GM19238 (cell line): ENCODE measurements around the gene FOXL2.
A peak's percentile ranks its signal among the peaks of the same experiment; 100 is the strongest.
"Not testable (repeated sequence)": the region's sequence is repeated elsewhere in the genome, so short reads cannot be mapped to it uniquely, and the experiment has no call there.

Experiments
- DNase-seq: peaks from one replicate; pipeline ENCODE4 v3.0.0; 2011; ENCODE audit warnings: low spot score; ENCODE audit not compliant: insufficient read length

The FOXL2 gene

GRCh38 chr3:138933068-138933668 is 13.8 kb downstream of the FOXL2 start:
- DNase-seq, result no peak

- DNase-seq, result no peak
These were observed 18.1 kb downstream of the FOXL2 start for GRCh38 chr3:138928727-138929372.

DNA sequence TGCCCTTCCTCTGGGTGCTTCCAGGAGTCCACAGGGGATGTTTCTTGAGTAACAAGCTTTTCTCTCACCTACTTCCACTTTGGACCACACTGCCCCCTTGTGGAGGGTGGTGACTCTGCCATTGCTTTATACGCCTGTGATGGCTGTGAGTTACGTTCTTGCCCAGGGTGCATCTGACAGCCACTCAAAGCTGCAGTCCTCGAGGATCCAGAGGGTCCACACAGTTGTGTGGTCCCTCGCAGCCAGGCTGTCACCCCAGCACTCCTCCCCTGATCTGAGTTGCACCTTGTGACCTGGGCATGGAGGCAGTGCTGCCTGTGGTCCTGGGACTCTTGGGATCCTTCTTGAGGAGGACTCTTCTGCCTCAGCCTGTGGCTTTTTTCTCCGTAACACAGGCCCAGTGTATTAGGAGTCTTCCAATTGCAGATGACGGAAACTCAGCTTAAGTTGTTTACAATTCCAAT is 23.4 kb downstream of the FOXL2 start:
- DNase-seq, result peak; percentile 64

GRCh38 chr3:138922400-138922799 is 24.5 kb downstream of the FOXL2 start:
- not testable (repeated sequence) for DNase-seq

- DNase-seq, result no peak
These were observed 25.3 kb downstream of the FOXL2 start for GRCh38 chr3:138921316-138922292.

DNA sequence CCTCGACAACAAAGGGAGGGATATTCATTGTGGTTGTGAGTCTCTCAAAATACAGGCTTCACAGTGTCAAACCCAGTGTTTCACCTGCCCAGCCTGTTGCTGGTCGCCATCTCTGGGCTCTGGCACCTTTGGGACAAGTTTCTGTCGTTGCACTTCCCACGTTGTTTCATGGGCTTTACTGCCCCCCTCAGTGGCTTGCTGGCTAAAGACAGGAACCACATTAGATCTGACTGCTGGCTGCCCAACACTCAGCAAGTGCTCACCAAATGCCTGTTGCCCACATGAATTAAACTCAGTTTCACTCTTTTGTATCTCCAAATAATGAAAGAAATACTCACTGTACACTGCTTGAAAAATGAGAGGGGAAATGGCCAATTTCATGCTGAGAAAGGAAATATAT is 27.6 kb downstream of the FOXL2 start:
- no peak for DNase-seq

DNA sequence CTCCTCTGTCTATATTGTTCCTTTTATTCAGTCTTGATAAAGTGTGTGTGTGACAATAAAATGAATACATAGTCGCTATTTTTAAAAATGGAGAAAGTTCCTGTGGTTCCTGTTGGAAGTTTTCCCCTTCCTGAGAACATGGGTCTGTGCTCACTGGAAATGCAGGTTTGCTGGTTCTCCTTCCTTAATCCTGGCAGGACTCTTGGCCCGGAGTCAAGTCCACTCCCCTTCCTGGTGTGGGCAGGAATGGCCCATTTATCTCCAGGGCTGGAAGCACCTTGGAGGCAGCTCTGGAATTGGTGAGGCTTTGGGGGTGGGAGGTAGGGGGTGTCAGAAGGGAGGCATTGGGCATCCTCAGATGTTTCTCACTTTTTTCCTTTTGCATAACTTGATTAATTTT is 30.1 kb downstream of the FOXL2 start:
- no peak for DNase-seq

DNA sequence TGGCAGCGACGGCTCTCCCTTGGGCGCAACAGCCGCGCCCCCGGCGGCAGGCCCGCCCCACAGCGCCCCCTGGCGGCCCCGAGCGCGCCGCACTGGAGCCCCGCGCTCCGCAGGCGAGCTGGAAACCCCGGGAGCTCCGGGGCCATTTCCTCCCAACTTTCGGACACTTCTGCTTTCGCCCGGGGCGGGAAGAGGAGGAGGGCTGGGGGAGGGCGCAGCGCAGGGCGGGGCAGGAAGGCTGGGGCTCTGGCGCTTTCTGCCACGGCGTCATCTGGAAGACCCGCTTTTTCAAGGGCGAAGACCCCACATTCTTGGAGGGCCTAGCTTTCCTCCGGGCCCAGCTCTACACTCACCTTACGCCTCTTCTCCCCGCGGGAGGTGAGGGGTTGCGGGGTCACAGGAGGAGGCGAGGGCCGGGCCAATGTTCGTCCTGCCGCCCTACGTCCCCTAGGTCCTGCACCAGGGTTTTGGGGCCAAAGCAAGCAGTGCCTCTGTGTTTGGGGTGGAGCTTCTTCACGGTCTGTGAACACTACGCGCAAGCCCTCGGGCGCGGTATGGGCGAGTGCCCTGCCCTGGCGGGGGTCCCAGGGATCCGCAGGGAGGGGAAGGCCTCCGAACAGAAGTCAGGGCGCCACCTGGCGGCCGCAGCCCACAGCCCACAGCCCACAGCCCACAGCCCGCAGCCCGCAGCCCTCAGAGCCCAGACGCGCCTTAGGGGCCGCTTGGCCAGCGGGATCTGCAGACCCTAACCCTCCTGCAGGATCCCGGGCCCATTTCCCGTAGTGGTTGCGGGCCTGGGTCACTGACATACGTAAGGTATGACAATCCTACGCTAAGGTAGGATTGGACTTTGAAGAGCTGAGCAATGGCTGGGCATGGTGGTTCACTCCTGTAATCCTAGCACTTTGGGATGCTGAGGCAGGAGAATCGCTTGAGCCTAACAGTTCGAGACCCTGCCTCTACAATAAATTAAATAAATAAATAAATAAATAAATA is 31.1 kb downstream of the FOXL2 start:
- DNase-seq, result peak; percentile 84

GRCh38 chr3:138914870-138915502 is 32.0 kb downstream of the FOXL2 start:
- no peak for DNase-seq

DNA sequence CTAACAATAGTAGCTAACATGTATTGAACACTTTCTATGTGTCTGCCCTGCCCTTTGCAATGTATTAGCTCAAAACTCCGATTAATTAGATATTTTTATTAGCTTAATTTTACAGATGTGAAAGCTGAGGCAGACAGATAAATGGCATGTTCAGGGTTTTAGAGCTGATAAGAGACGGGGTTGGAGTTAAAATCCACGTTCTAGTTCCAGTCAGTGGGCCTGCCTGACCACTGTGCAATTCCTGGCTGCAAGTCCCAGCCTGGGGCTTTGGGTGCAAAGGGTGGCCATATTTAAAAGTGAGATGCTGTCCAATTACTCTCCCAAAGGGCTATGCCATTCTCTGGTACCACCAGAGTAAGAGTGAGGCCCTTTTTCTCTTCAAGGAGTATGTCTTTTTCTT is 33.2 kb downstream of the FOXL2 start:
- no peak for DNase-seq

DNA sequence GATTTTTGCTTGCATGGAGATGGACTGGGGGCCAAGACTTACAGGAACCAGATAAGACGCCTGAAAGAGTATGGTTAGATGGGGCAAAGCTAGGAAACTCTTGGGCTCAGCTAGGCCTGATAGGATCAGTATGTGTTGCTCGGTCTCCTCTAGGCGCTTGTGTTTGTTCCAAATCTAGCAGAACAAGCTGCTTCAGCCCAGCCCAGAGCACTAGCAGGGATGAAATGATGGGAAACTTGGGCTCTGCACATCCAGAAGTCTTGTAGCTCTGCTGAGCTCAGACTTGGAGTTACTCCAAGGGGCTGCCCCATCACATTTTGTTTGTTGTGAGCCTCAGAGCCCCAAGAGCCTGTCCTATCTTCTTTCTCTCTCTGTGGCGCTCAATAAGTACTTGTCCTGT is 34.7 kb downstream of the FOXL2 start:
- DNase-seq, result no peak

DNA sequence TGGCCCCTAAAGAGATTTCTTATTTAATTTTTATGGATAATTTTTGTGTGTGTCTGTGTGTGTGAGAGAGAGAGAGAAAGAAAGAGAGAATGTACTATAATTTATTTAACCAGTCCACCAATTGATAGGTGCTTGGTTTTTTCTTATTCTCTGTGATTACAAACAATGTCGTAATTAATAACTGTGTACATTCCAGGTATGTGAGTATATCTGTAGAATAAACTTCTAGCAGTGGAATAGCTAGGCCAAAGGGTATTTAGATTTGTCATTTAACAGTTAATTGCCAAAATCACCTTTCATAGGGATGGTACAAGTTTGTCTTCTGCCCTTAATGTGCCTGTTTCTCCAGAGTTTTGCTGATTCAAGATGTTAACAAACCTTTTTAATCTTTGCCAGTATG is 35.3 kb downstream of the FOXL2 start:
- no peak for DNase-seq

- no peak for DNase-seq
These were observed 37.0 kb downstream of the FOXL2 start for GRCh38 chr3:138909904-138910303.

- no peak for DNase-seq
These were observed 38.1 kb downstream of the FOXL2 start for GRCh38 chr3:138908846-138909245.

GRCh38 chr3:138907539-138907938 is 39.4 kb downstream of the FOXL2 start:
- DNase-seq, result no peak

GRCh38 chr3:138902171-138902570 is 44.8 kb downstream of the FOXL2 start:
- no peak for DNase-seq

- no peak for DNase-seq
These were observed 45.4 kb downstream of the FOXL2 start for GRCh38 chr3:138901567-138901966.

- DNase-seq, result no peak
These were observed 47.5 kb downstream of the FOXL2 start for GRCh38 chr3:138899351-138899991.

DNA sequence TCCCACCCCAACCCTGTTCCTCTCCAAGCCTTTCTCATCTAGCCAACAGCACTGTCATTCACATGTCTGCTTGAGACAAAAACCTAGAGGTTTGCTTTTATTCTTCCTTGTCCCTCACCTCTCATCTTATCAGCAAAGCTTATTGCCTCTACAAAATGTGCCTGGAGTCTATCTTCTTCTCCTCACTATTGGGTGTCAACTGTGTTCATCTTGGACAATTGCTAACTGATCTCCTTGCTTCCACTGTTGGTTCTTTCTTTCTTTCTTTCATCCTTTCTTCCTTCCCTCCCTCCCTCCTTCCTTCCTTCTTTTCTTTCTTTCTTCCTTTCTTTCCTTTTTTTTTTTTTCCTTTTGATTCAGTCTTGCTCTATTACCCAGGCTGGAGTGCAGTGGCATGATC is 48.2 kb downstream of the FOXL2 start:
- no peak for DNase-seq

GRCh38 chr3:138898301-138898700 is 48.6 kb downstream of the FOXL2 start:
- no peak for DNase-seq
